RWPE2 (cell line): ENCODE results near the gene GIGYF1.

ENCODE experiments used
- ATAC-seq: fragments of 200-7000 bp; cut with Tn5 transposase; 3 replicates; pipeline ENCODE4 v1.9.1; 2021; ENCODE audit warnings: low read depth
- DNase-seq: peaks from one replicate; pipeline ENCODE4 v3.0.0-alpha.2; 2020; ENCODE audit warnings: low spot score
- H3K27ac ChIP-seq: fragments of 450-650 bp; 2 replicates; pipeline ENCODE4 v1.5.1; 2017; ENCODE audit warnings: mild to moderate bottlenecking; ENCODE audit not compliant: poor library complexity, severe bottlenecking
- H3K27me3 ChIP-seq: fragments of 250-450 bp; sonication (Bioruptor Pico); 2 replicates; pipeline ENCODE4 v1.5.1; 2021; ENCODE audit warnings: mild to moderate bottlenecking, moderate library complexity; ENCODE audit not compliant: insufficient read depth, poor library complexity, severe bottlenecking
- H3K36me3 ChIP-seq: fragments of 250-450 bp; sonication (Bioruptor Pico); 2 replicates; pipeline ENCODE4 v1.5.1; 2020; ENCODE audit warnings: low read depth, mild to moderate bottlenecking, moderate library complexity
- H3K4me1 ChIP-seq: fragments of 250-450 bp; sonication (Bioruptor Pico); 2 replicates; pipeline ENCODE4 v1.5.1; 2021; ENCODE audit warnings: mild to moderate bottlenecking, moderate library complexity; ENCODE audit not compliant: insufficient read depth, poor library complexity, severe bottlenecking
- H3K4me3 ChIP-seq: fragments of 250-450 bp; sonication (Bioruptor Pico); 2 replicates; pipeline ENCODE4 v1.5.1; 2021; ENCODE audit warnings: mild to moderate bottlenecking, moderate library complexity; ENCODE audit not compliant: severe bottlenecking
- H3K9me3 ChIP-seq: fragments of 250-450 bp; sonication (Bioruptor Pico); 2 replicates; pipeline ENCODE4 v1.5.1; 2021; ENCODE audit warnings: mild to moderate bottlenecking, moderate library complexity; ENCODE audit not compliant: severe bottlenecking
- CTCF ChIP-seq: fragments of 450-650 bp; IDR thresholded peaks from one replicate; pipeline ENCODE4 v1.5.1; 2017; ENCODE audit warnings: mild to moderate bottlenecking, moderate library complexity; ENCODE audit not compliant: poor library complexity, severe bottlenecking

The GIGYF1 gene

GRCh38 chr7:100675105-100675451, 19.0 kb downstream of the GIGYF1 start:
- no peak for TF ChIP-seq CTCF
- Histone ChIP-seq H3K27ac (peak overlapping the region; percentile 75), H3K27me3 (no peaks in the 10 kb centered on the region), H3K9me3 (no peaks in the 10 kb centered on the region), H3K4me1 (no peaks in the 10 kb centered on the region), H3K4me3 (peak overlapping the region; percentile 92), H3K36me3 (peaks cover 35% of the 10 kb centered on the region)
- ATAC-seq (no peak), DNase-seq (no peak)

GRCh38 chr7:100674411-100675104, 19.5 kb downstream of the GIGYF1 start:
- no peak for ATAC-seq
- H3K9me3 ChIP-seq: no peaks in the 10 kb centered on the region
- TF ChIP-seq CTCF: no peak
- peaks cover 33% of the 10 kb centered on the region for H3K36me3 ChIP-seq
- H3K4me3 ChIP-seq: peak overlapping the region; percentile 92
- H3K4me1 ChIP-seq: no peaks in the 10 kb centered on the region
- peak overlapping the region; percentile 75 for H3K27ac ChIP-seq
- no peaks in the 10 kb centered on the region for H3K27me3 ChIP-seq
- no peak for DNase-seq

- peak overlapping the region; percentile 75 for H3K27ac ChIP-seq
- H3K9me3 ChIP-seq: no peaks in the 10 kb centered on the region
- H3K4me3 ChIP-seq: peak overlapping the region; percentile 92
- no peaks in the 10 kb centered on the region for H3K4me1 ChIP-seq
- TF ChIP-seq CTCF: no peak
- peaks cover 27% of the 10 kb centered on the region for H3K36me3 ChIP-seq
- H3K27me3 ChIP-seq: no peaks in the 10 kb centered on the region
- DNase-seq (no peak), ATAC-seq (no peak)
These were observed 20.1 kb downstream of the GIGYF1 start for GRCh38 chr7:100673942-100674410.

- peak; percentile 97 for DNase-seq
- peak; percentile 69 for ATAC-seq
- Histone ChIP-seq H3K9me3 (no peaks in the 10 kb centered on the region), H3K36me3 (peaks cover 21% of the 10 kb centered on the region), H3K4me3 (peak within 1 kb of the TSS; percentile 92), H3K27ac (peak within 1 kb of the TSS; percentile 75), H3K4me1 (no peaks in the 10 kb centered on the region), H3K27me3 (no peaks in the 10 kb centered on the region)
- no peak for TF ChIP-seq CTCF
These were observed 20.6 kb downstream of the GIGYF1 start, which contains the start of gene GNB2 for GRCh38 chr7:100673302-100673941. GNB2 (plus strand) TSS chr7:100673740; CDS start chr7:100676266, 2,526 bp downstream.
